GM23338 (cell line): Measurements from ENCODE around the gene PLEKHJ1. TPM values are rescaled to one million over a fixed set of nuclear protein-coding genes. Genes with fewer than 3 reads are reported as not detected.

Experiments used
- ATAC-seq: fragments of 200-7000 bp; cut with Tn5 transposase; 3 replicates; pipeline ENCODE4 v1.9.1; 2020
- DNase-seq: peaks from one replicate; pipeline ENCODE4 v3.0.0-alpha.2; 2015; ENCODE audit warnings: low spot score
- H2AFZ ChIP-seq: fragments of 200-600 bp; sonication (generic); 2 replicates; pipeline ENCODE4 v1.8.0; 2016; ENCODE audit warnings: antibody characterized with exemption, mild to moderate bottlenecking, moderate library complexity
- H3F3A ChIP-seq: fragments of 200-600 bp; sonication (generic); replicated peaks from 2 replicates; pipeline ENCODE4 v1.8.0; 2017; ENCODE audit warnings: antibody characterized with exemption, mixed run types, low read depth
- H3K27ac ChIP-seq: fragments of 200-600 bp; sonication (generic); 2 replicates; pipeline ENCODE4 v1.6.1; 2016; ENCODE audit warnings: low read depth
- H3K27me3 ChIP-seq: fragments of 200-600 bp; sonication (generic); 2 replicates; pipeline ENCODE4 v1.8.0; 2016; ENCODE audit warnings: mild to moderate bottlenecking, mixed run types, moderate library complexity; ENCODE audit not compliant: insufficient read depth
- H3K36me3 ChIP-seq: fragments of 200-600 bp; sonication (generic); 2 replicates; pipeline ENCODE4 v1.8.0; 2016; ENCODE audit warnings: mild to moderate bottlenecking; ENCODE audit not compliant: insufficient read depth
- H3K4me1 ChIP-seq: fragments of 200-600 bp; sonication (generic); 2 replicates; pipeline ENCODE4 v1.8.0; 2016; ENCODE audit warnings: mild to moderate bottlenecking, moderate library complexity; ENCODE audit not compliant: insufficient read depth
- H3K4me2 ChIP-seq: fragments of 200-600 bp; sonication (generic); 2 replicates; pipeline ENCODE4 v1.7.1; 2017; ENCODE audit warnings: mixed run types
- H3K4me3 ChIP-seq: fragments of 200-600 bp; sonication (generic); 2 replicates; pipeline ENCODE4 v1.6.1; 2016; ENCODE audit warnings: mixed run types
- H3K79me2 ChIP-seq: fragments of 200-600 bp; sonication (generic); replicated peaks from 2 replicates; pipeline ENCODE4 v1.8.0; 2017; ENCODE audit warnings: mild to moderate bottlenecking; ENCODE audit not compliant: insufficient read depth
- H3K9me2 ChIP-seq: fragments of 200-600 bp; sonication (generic); 2 replicates; pipeline ENCODE4 v1.8.0; 2017; ENCODE audit not compliant: insufficient read depth
- H4K20me1 ChIP-seq: fragments of 200-600 bp; sonication (generic); replicated peaks from 2 replicates; pipeline ENCODE4 v1.8.0; 2017; ENCODE audit warnings: mild to moderate bottlenecking; ENCODE audit not compliant: insufficient read depth
- H3K27ac Mint-ChIP-seq: 2 replicates; pipeline ENCODE4 v1.8.0; 2020; ENCODE audit warnings: inconsistent platforms, mild to moderate bottlenecking, moderate library complexity, mixed read lengths
- H3K27me3 Mint-ChIP-seq: 3 replicates; pipeline ENCODE4 v1.8.0; 2022; ENCODE audit warnings: low read depth, mild to moderate bottlenecking, moderate library complexity, mixed read lengths, inconsistent platforms; ENCODE audit not compliant: insufficient read depth, poor library complexity
- H3K36me3 Mint-ChIP-seq: 3 replicates; pipeline ENCODE4 v1.8.0; 2021; ENCODE audit warnings: low read depth, mild to moderate bottlenecking, inconsistent platforms, moderate library complexity, mixed read lengths
- H3K4me1 Mint-ChIP-seq: 3 replicates; pipeline ENCODE4 v1.8.0; 2020; ENCODE audit warnings: mild to moderate bottlenecking, inconsistent platforms, mixed read lengths
- H3K4me3 Mint-ChIP-seq: 3 replicates; pipeline ENCODE4 v1.8.0; 2021; ENCODE audit warnings: moderate library complexity, mild to moderate bottlenecking, inconsistent platforms, mixed read lengths
- H3K9me3 Mint-ChIP-seq: 3 replicates; pipeline ENCODE4 v1.8.0; 2020; ENCODE audit warnings: moderate library complexity, mild to moderate bottlenecking, inconsistent platforms, mixed read lengths
- CREB1 ChIP-seq: fragments of 250-450 bp; sonication (Bioruptor Pico); IDR thresholded peaks from 2 replicates; pipeline ENCODE4 v1.5.0; 2020; ENCODE audit warnings: low read depth, mild to moderate bottlenecking, moderate library complexity
- EZH2 ChIP-seq: fragments of 200-600 bp; sonication (generic); IDR thresholded peaks from one replicate; pipeline ENCODE4 v1.8.0; 2017; ENCODE audit warnings: antibody characterized with exemption, mild to moderate bottlenecking, low read depth; ENCODE audit not compliant: unreplicated experiment
- EZH2phosphoT487 ChIP-seq: fragments of 200-600 bp; sonication (generic); IDR thresholded peaks from one replicate; pipeline ENCODE4 v1.8.1; 2018; ENCODE audit warnings: antibody characterized with exemption; ENCODE audit not compliant: unreplicated experiment
- JUNB ChIP-seq: IDR thresholded peaks from one replicate; pipeline ENCODE4 v1.6.1; 2016; ENCODE audit warnings: antibody characterized with exemption; ENCODE audit not compliant: unreplicated experiment
- polyA plus RNA-seq: library from polyadenylated mRNA; unstranded; fragments of >200 nt; fragmentation: Nextera tagmentation; extraction: Ambion mirVana; gene quantifications from 2 replicates; pipeline ENCODE4 v1.2.1, GENCODE V29; 2016
- total RNA-seq: library from RNA; depleted of rRNA; stranded (reverse); fragments of >200 nt; shearing (Covaris generic); gene quantifications from 2 replicates; pipeline ENCODE4 v1.2.3, GENCODE V29; 2014
- TF ChIP-seq, protein P1 (sequence below): IDR thresholded peaks from 2 replicates; pipeline ENCODE4 v1.6.1; 2016; ENCODE audit warnings: antibody characterized with exemption
- TF ChIP-seq, protein P2 (sequence below): fragments of 250-450 bp; sonication (Bioruptor Pico); IDR thresholded peaks from 2 replicates; pipeline ENCODE4 v1.5.0; 2020; ENCODE audit warnings: mild to moderate bottlenecking, moderate library complexity

The PLEKHJ1 gene
- total and polyA plus RNA-seq, 2 experiments from 2014 or later = 146 to 210 TPM

DNA sequence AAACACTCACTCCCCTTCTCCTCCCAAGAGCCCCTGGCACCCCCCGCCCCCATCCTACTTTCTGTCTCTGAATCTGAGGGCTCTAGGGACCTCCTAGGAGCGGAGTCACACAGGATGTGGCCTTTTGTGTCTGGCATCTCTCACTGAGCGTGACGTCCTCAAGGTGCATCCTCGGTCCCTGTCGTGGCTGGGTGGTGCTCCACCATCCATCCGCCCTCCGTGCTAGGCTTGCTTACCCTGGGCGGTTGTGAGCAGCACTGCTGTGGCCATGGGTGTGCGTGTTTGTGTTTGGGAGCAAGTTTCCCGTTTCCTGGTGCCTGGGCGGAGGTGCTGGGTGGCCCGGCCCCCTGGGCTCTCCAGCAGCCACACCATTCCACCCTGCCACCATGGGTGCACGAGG, 12.2 kb downstream of the PLEKHJ1 start:
- no peak overlapping the region for H3K27ac Mint-ChIP-seq

More for the DNA sequence above, 12.2 kb downstream of the PLEKHJ1 start:
- Mint-ChIP-seq H3K9me3 (no peaks in the 10 kb centered on the region), H3K36me3 (peaks cover 29% of the 10 kb centered on the region), H3K4me3 (no peak overlapping the region), H3K27me3 (peaks cover 10% of the 10 kb centered on the region), H3K4me1 (no peaks in the 10 kb centered on the region)
- no peaks in the 10 kb centered on the region for H3K79me2 ChIP-seq
- DNase-seq (no peak), ATAC-seq (no peak)
- no peaks in the 10 kb centered on the region for H3K27me3 ChIP-seq
- H3K4me1 ChIP-seq = no peaks in the 10 kb centered on the region
- H3K9me2 ChIP-seq = no peaks in the 10 kb centered on the region
- no peaks in the 10 kb centered on the region; the same call in 1 of the 2 replicates for H3K36me3 ChIP-seq
- H3K4me3 ChIP-seq = no peak overlapping the region
- no peak overlapping the region for H3K4me2 ChIP-seq
- no peak overlapping the region for H2AFZ ChIP-seq
- TF ChIP-seq EZH2phosphoT487 (no peak), CREB1 (CRISPR knock-in tag) (no peak), EZH2 (no peak), JUNB (no peak)
- TF ChIP-seq, protein P1, sequence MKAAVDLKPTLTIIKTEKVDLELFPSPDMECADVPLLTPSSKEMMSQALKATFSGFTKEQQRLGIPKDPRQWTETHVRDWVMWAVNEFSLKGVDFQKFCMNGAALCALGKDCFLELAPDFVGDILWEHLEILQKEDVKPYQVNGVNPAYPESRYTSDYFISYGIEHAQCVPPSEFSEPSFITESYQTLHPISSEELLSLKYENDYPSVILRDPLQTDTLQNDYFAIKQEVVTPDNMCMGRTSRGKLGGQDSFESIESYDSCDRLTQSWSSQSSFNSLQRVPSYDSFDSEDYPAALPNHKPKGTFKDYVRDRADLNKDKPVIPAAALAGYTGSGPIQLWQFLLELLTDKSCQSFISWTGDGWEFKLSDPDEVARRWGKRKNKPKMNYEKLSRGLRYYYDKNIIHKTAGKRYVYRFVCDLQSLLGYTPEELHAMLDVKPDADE = no peak
- TF ChIP-seq, protein P2, sequence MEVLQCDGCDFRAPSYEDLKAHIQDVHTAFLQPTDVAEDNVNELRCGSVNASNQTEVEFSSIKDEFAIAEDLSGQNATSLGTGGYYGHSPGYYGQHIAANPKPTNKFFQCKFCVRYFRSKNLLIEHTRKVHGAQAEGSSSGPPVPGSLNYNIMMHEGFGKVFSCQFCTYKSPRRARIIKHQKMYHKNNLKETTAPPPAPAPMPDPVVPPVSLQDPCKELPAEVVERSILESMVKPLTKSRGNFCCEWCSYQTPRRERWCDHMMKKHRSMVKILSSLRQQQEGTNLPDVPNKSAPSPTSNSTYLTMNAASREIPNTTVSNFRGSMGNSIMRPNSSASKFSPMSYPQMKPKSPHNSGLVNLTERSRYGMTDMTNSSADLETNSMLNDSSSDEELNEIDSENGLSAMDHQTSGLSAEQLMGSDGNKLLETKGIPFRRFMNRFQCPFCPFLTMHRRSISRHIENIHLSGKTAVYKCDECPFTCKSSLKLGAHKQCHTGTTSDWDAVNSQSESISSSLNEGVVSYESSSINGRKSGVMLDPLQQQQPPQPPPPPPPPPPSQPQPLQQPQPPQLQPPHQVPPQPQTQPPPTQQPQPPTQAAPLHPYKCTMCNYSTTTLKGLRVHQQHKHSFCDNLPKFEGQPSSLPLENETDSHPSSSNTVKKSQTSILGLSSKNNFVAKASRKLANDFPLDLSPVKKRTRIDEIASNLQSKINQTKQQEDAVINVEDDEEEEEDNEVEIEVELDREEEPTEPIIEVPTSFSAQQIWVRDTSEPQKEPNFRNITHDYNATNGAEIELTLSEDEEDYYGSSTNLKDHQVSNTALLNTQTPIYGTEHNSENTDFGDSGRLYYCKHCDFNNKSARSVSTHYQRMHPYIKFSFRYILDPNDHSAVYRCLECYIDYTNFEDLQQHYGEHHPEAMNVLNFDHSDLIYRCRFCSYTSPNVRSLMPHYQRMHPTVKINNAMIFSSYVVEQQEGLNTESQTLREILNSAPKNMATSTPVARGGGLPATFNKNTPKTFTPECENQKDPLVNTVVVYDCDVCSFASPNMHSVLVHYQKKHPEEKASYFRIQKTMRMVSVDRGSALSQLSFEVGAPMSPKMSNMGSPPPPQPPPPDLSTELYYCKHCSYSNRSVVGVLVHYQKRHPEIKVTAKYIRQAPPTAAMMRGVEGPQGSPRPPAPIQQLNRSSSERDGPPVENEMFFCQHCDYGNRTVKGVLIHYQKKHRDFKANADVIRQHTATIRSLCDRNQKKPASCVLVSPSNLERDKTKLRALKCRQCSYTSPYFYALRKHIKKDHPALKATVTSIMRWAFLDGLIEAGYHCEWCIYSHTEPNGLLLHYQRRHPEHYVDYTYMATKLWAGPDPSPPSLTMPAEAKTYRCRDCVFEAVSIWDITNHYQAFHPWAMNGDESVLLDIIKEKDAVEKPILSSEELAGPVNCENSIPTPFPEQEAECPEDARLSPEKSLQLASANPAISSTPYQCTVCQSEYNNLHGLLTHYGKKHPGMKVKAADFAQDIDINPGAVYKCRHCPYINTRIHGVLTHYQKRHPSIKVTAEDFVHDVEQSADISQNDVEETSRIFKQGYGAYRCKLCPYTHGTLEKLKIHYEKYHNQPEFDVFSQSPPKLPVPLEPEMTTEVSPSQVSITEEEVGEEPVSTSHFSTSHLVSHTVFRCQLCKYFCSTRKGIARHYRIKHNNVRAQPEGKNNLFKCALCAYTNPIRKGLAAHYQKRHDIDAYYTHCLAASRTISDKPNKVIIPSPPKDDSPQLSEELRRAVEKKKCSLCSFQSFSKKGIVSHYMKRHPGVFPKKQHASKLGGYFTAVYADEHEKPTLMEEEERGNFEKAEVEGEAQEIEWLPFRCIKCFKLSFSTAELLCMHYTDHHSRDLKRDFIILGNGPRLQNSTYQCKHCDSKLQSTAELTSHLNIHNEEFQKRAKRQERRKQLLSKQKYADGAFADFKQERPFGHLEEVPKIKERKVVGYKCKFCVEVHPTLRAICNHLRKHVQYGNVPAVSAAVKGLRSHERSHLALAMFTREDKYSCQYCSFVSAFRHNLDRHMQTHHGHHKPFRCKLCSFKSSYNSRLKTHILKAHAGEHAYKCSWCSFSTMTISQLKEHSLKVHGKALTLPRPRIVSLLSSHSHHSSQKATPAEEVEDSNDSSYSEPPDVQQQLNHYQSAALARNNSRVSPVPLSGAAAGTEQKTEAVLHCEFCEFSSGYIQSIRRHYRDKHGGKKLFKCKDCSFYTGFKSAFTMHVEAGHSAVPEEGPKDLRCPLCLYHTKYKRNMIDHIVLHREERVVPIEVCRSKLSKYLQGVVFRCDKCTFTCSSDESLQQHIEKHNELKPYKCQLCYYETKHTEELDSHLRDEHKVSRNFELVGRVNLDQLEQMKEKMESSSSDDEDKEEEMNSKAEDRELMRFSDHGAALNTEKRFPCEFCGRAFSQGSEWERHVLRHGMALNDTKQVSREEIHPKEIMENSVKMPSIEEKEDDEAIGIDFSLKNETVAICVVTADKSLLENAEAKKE (CRISPR knock-in tag) = no peak
- H4K20me1 ChIP-seq = 0 out of 2 replicates have a peak, but pooled peaks cover 3% of the 10 kb centered on the region
- no peak overlapping the region for H3K27ac ChIP-seq
- H3F3A ChIP-seq = 0 out of 2 replicates have a peak, but pooled peaks cover 4% of the 10 kb centered on the region
